RWPE2 (cell line): ENCODE results near the gene PDLIM1.

Source experiments
- ATAC-seq: fragments of 200-7000 bp; cut with Tn5 transposase; 3 replicates; pipeline ENCODE4 v1.9.1; 2021; ENCODE audit warnings: low read depth
- DNase-seq: peaks from one replicate; pipeline ENCODE4 v3.0.0-alpha.2; 2020; ENCODE audit warnings: low spot score
- H3K27ac ChIP-seq: fragments of 450-650 bp; 2 replicates; pipeline ENCODE4 v1.5.1; 2017; ENCODE audit warnings: mild to moderate bottlenecking; ENCODE audit not compliant: poor library complexity, severe bottlenecking
- H3K27me3 ChIP-seq: fragments of 250-450 bp; sonication (Bioruptor Pico); 2 replicates; pipeline ENCODE4 v1.5.1; 2021; ENCODE audit warnings: mild to moderate bottlenecking, moderate library complexity; ENCODE audit not compliant: insufficient read depth, poor library complexity, severe bottlenecking
- H3K36me3 ChIP-seq: fragments of 250-450 bp; sonication (Bioruptor Pico); 2 replicates; pipeline ENCODE4 v1.5.1; 2020; ENCODE audit warnings: low read depth, mild to moderate bottlenecking, moderate library complexity
- H3K4me1 ChIP-seq: fragments of 250-450 bp; sonication (Bioruptor Pico); 2 replicates; pipeline ENCODE4 v1.5.1; 2021; ENCODE audit warnings: mild to moderate bottlenecking, moderate library complexity; ENCODE audit not compliant: insufficient read depth, poor library complexity, severe bottlenecking
- H3K4me3 ChIP-seq: fragments of 250-450 bp; sonication (Bioruptor Pico); 2 replicates; pipeline ENCODE4 v1.5.1; 2021; ENCODE audit warnings: mild to moderate bottlenecking, moderate library complexity; ENCODE audit not compliant: severe bottlenecking
- H3K9me3 ChIP-seq: fragments of 250-450 bp; sonication (Bioruptor Pico); 2 replicates; pipeline ENCODE4 v1.5.1; 2021; ENCODE audit warnings: mild to moderate bottlenecking, moderate library complexity; ENCODE audit not compliant: severe bottlenecking
- CTCF ChIP-seq: fragments of 450-650 bp; IDR thresholded peaks from one replicate; pipeline ENCODE4 v1.5.1; 2017; ENCODE audit warnings: mild to moderate bottlenecking, moderate library complexity; ENCODE audit not compliant: poor library complexity, severe bottlenecking

PDLIM1 gene

GRCh38 chr10:95319239-95319638 lies 28.4 kb upstream of the PDLIM1 start:
- Histone ChIP-seq H3K36me3 (no peaks in the 10 kb centered on the region), H3K4me3 (no peak overlapping the region), H3K27ac (no peak overlapping the region), H3K4me1 (no peaks in the 10 kb centered on the region), H3K27me3 (no peaks in the 10 kb centered on the region), H3K9me3 (no peaks in the 10 kb centered on the region)
- ATAC-seq (no peak), DNase-seq (no peak)
- TF ChIP-seq CTCF: no peak

GRCh38 chr10:95315509-95315908 lies 24.7 kb upstream of the PDLIM1 start:
- Histone ChIP-seq H3K9me3 (no peaks in the 10 kb centered on the region), H3K27ac (no peak overlapping the region), H3K36me3 (no peaks in the 10 kb centered on the region), H3K27me3 (no peaks in the 10 kb centered on the region), H3K4me3 (no peak overlapping the region), H3K4me1 (no peaks in the 10 kb centered on the region)
- no peak for DNase-seq
- ATAC-seq: no peak
- no peak for TF ChIP-seq CTCF

- H3K4me3 ChIP-seq: no peak overlapping the region
- H3K27ac ChIP-seq: no peak overlapping the region
- ATAC-seq: no peak
- DNase-seq: no peak
- TF ChIP-seq CTCF: no peak
- no peaks in the 10 kb centered on the region for H3K9me3 ChIP-seq
- peaks cover under 1% of the 10 kb centered on the region for H3K4me1 ChIP-seq
- H3K36me3 ChIP-seq: no peaks in the 10 kb centered on the region
- H3K27me3 ChIP-seq: no peaks in the 10 kb centered on the region
Measured at GRCh38 chr10:95314192-95314918, 23.6 kb upstream of the PDLIM1 start.

- DNase-seq: no peak
- Histone ChIP-seq H3K4me1 (peaks cover 12% of the 10 kb centered on the region), H3K4me3 (no peak overlapping the region), H3K9me3 (no peaks in the 10 kb centered on the region), H3K27me3 (no peaks in the 10 kb centered on the region), H3K27ac (no peak overlapping the region), H3K36me3 (no peaks in the 10 kb centered on the region)
- no peak for ATAC-seq
- no peak for TF ChIP-seq CTCF
Measured at GRCh38 chr10:95312986-95313495, 22.2 kb upstream of the PDLIM1 start.

GRCh38 chr10:95312257-95312656 lies 21.5 kb upstream of the PDLIM1 start:
- no peak overlapping the region for H3K27ac ChIP-seq
- no peak for DNase-seq
- no peak for ATAC-seq
- no peak for TF ChIP-seq CTCF
- no peak overlapping the region for H3K4me3 ChIP-seq
- no peaks in the 10 kb centered on the region for H3K9me3 ChIP-seq
- H3K4me1 ChIP-seq: peaks cover 19% of the 10 kb centered on the region
- no peaks in the 10 kb centered on the region for H3K27me3 ChIP-seq
- H3K36me3 ChIP-seq: no peaks in the 10 kb centered on the region
